Lower leg skin (tissue), 3 donors: Measurements from ENCODE around the gene CFAP65.

Source experiments
- POLR2A ChIP-seq, 2 donors: fragments of 450-650 bp; IDR thresholded peaks; one replicate each; pipeline ENCODE4 v1.6.1; 2016 to 2017; ENCODE audit warnings: antibody characterized with exemption in 2 of 2, mild to moderate bottlenecking in 1 of 2, moderate library complexity in 1 of 2
- TF ChIP-seq, protein P1 (sequence below), 3 donors: fragments of 450-650 bp; IDR thresholded peaks; one replicate each; pipeline ENCODE4 v1.5.1; 2016; ENCODE audit warnings: antibody characterized with exemption in 3 of 3, mild to moderate bottlenecking in 3 of 3, moderate library complexity in 2 of 3

DNA sequence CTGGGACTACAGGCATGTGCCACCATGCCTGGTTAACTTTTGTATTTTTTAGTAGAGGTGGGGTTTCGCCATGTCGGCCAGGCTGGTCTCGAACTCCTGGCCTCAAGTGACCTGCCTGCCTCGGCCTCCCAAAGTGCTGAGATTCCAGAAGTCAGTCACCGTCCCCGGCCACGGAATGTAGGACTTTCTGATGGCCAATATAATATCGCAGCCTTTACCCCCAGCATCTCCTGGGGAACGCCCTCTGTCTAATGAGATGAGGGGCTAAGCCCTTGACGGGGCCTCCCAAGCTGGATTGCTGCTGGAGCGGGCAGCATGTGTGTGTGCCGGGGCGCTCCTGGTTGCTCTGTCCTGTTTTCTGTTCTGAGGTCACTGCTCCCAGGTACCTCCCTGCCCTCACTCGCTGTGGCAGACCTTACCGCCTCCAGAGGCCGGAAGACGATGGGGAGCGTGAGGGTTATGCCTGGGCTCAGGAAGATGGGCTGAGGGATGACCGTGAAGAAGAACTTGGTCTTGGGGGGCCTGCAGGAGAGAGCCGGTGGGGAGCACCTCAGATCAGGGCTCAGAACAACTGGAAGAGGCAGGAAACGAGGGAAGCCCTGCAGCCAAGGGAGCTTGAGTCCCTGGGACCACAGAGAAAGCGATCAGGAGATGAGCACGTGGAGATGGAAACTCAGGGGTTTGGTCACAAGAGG, 9.1 kb downstream of the CFAP65 start:
- no peak for TF ChIP-seq POLR2A (IDR thresholded peaks at IDR 0.05)
- TF ChIP-seq, protein P1, sequence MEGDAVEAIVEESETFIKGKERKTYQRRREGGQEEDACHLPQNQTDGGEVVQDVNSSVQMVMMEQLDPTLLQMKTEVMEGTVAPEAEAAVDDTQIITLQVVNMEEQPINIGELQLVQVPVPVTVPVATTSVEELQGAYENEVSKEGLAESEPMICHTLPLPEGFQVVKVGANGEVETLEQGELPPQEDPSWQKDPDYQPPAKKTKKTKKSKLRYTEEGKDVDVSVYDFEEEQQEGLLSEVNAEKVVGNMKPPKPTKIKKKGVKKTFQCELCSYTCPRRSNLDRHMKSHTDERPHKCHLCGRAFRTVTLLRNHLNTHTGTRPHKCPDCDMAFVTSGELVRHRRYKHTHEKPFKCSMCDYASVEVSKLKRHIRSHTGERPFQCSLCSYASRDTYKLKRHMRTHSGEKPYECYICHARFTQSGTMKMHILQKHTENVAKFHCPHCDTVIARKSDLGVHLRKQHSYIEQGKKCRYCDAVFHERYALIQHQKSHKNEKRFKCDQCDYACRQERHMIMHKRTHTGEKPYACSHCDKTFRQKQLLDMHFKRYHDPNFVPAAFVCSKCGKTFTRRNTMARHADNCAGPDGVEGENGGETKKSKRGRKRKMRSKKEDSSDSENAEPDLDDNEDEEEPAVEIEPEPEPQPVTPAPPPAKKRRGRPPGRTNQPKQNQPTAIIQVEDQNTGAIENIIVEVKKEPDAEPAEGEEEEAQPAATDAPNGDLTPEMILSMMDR (IDR thresholded peaks at IDR 0.05) = no peak
